OCI-M2 (cell line): ENCODE data around the gene MYOT.

Experiments used
- DNase-seq: peaks from one replicate; lab custom pipeline; 2025; ENCODE audit not compliant: unreplicated experiment; lab: John Stamatoyannopoulos, UW

MYOT gene

DNA sequence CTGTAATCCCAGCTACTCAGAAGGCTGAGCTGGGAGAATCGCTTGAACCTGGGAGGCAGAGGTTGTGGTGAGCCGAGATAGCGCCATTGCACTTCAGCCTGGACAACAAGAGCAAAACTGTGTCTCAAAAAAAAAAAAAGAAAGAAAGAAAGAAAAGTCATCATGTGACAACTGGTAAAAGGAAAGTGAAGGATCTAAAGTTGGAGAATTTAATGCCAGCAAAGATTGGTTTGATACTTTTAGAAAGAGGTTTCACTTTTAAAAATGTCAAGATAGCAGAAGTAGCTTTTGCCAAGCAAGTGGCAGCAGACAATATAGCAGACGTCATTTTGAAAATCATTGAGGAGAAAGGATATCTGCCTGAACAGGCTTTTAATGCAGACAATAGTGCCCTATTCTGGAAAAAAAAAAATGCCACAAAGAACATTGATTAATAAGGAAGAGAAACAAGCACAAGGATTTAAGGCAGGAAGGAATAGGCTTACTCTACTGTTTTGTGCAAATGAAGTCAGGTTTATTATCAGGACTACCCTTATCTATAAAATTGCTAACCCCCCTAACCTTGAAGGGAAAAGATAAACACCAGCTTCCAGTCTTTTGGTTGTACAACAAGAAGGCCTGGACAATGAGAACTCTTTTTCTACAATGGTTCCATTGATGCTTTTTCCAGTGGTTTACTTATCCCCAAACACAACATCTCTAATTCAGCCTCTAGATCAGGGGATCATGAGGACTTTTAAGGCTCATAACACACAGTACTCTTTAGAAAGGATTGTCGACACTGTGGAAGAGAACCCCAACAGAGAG is 33.6 kb downstream of the MYOT start:
- DNase-seq = no peak

DNA sequence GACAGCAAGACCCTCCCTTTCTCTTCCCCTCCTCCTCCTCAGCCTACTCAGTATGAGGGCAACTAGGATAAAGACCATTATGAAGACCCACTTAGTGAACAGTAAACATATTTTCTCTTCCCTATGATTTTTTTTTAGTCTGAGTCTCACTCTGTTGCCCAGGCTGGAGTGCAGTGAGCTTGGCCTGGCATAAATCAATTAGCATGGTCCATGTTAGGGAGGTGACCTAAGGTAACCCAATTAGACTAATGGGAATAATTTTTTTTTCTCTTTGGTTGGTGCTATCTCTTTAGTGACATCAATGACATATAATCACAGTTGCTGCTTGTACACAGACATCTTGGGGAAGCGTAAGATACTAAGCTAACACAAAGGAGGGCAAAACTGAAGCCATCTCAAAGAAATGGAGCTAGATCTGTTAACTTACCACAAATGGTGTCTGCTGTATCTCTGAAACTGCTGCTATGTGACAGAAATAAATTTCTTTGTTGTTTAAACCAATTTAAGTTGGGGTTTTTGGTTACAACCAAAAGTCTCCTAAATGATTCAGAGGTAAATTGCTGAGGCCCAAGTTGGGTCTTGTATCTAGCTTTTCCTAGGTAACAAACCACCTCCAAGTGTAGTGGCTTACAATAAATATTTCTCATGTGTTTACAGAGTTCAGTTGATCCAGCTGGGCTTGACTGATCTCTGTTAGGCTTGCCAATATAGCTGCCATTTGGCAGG is 34.9 kb downstream of the MYOT start:
- no peak for DNase-seq

DNA sequence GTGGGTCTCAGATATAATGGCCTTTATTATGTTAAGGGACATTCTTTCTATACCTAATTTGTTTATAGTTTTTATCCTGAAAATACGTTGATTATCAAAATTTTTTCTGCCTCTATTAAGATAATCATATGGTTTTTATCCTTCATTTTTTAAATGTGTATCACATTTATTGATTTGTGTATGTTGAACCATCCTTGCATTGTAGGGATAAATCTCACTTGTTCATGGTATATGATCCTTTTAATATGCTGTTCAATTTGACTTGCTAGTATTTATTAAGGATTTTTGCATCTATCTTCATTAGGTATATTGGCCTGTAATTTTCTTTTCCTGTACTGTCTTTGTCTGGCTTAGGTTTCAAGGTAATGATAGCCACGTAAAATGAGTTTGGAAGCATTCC is 47.1 kb downstream of the MYOT start:
- DNase-seq = no peak

DNA sequence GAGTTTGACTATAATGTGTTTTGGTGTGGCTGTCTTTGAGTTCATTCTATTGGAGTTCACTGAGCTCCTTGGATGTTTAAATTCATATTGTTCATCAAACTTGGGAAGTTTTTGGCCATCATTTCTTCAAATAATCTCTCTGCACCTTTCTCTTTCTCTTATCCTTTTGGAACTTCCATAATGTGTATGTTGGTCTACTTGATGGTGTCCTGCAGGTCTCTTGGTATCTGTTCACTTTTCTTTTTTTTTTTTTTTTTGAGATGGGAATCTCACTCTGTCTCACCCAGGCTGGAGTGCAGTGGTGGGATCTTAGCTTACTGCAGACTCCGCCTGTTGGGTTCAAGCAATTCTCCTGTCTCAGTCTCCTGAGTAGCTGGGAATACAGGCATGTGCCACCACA is 49.3 kb downstream of the MYOT start:
- DNase-seq = no peak

DNA sequence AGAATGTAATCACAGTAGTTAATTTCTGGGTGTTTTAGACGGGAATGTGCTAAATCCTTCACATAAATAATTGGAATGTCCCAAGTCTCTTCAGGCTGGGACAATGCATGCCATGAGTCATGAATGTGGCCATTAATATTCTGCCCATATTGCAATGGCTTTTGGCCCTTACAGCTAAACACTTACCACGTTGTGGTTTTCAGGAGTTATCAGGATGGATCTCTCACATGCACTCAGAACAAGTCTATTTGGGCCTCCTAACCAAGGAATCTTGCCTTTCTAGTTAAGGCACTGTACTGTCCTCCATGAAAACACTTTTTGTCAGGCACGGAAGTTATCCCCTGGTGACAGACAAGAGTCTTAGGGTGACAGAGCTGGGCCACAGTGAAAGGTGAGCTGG is 54.3 kb downstream of the MYOT start:
- no peak for DNase-seq

DNA sequence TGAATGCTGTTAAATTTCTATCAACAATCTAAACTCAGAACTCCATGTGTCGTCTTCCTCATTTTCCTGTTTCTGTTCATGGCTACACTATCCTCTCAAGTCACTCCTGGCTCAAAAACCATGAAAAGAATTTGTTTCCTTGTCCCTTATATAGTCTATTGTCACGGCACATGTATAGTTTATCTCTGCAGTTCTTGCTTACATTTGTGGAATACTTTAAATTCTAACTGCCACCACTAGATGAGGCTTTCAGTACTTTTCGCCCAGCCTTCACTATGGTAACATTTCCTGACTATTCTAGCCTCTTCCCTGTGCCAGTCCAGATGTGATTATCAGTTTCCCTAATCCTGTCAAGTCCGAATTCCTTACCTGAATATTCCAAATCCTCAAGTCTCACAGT is 56.2 kb downstream of the MYOT start:
- DNase-seq = no peak

DNA sequence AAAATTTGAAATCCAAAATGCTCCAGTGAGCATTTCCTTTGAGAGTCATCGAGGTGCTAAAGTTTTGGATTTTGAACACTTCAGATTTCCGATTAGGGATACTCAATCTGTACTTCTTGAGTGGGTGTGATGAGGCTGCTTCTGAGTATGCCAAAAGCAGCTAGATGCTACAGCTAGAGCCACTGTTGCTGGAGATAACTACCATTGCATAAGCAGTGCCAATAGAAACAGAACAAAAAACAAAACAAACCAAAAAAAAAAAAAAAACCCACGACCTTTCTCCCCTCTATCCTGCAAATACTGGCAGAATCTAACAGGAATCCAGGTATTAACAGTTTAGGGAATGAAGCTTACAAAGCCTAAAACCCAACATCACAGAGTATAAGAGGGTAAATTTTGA is 65.1 kb downstream of the MYOT start:
- no peak for DNase-seq

DNA sequence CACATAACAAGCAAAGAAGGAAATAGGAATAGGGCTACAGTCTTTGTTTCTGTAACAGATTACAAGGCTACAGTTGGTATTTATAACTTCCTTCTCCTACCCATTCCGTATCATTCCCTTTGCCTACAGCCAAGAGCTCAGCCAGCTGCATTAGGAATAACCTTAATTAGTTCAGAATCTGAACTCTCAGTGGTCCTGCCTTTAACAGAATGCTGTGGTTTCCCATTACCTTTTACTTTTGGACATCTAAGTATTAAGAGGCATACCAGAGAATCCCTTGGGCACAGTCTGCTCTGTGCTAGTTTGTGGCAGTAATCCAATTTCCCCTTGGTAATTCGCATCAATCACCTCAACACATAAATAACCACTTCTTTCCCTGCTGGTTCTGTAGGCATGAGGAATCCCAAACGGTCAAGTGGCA is 65.8 kb downstream of the MYOT start:
- DNase-seq = no peak

DNA sequence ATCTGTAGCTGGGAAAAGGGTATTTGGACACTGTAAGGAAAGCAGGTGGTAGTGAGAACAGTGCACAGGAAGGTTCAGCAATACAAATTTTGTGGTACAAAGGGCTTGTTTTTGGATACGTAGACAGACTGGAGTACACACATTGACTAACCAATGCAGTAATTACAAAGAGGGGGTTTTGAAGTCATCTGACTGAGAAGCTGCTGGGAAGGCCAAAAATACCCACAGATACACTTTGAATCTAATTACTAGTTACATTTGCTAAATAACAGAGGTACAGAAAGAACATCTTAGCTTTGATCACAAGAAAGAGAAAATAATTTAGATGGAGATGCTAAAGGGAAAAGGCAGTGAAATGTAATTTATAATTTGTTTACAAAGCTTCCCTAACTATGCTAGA is 67.5 kb downstream of the MYOT start:
- no peak for DNase-seq

DNA sequence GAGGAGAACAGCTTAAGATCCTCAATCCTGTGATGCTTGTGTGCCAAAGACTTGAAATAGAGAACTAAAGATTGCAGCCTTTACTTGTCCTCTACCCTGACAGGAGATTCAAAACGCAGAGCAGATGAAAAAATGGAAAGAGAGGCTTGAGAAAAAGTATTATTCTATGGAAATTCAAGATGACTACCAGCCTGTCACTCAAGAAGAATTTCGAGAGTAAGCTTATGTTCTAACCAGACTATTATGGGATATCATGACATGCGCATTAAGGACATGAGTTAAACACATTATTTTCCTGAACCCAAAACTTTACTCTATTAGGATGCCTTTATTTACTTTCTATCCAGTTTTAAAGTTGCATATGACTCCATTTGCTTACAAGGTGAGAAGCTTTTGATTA is 68.0 kb downstream of the MYOT start:
- DNase-seq = no peak
